Activated CD4-positive, alpha-beta T cell treated with anti-CD3 and anti-CD28 coated beads, Interleukin-2, amount 10 ng/mL, durations not matched to agents 7 days and 5 days (primary cell): Measurements from ENCODE around the gene SSH2. TPM values are rescaled to one million over a fixed set of nuclear protein-coding genes. Genes with fewer than 3 reads are reported as not detected.
"Not testable (repeated sequence)": the region's sequence is repeated elsewhere in the genome, so short reads cannot be mapped to it uniquely, and the experiment has no call there.

ENCODE experiments used
- CTCF ChIA-PET: fragments of 350-600 bp; sonication (Branson Sonifier 250); formaldehyde crosslinking; loops from one replicate; lab custom pipeline; 2021; ENCODE audit warnings: antibody characterized with exemption; lab: Charles Lee
- POLR2A ChIA-PET: fragments of 350-600 bp; sonication (Branson Sonifier 250); formaldehyde crosslinking; loops from one replicate; lab custom pipeline; 2021; ENCODE audit warnings: antibody characterized with exemption; lab: Charles Lee
- DNase-seq: peaks from one replicate; pipeline ENCODE4 v3.0.0-alpha.2; 2020
- H3K27ac Mint-ChIP-seq: one replicate; pipeline ENCODE4 v1.8.0; 2021; ENCODE audit warnings: mild to moderate bottlenecking, moderate library complexity, mixed read lengths
- H3K27me3 Mint-ChIP-seq: one replicate; pipeline ENCODE4 v1.8.0; 2021; ENCODE audit warnings: mixed read lengths
- H3K36me3 Mint-ChIP-seq: one replicate; pipeline ENCODE4 v1.8.0; 2021; ENCODE audit warnings: low read depth, mixed read lengths
- H3K4me1 Mint-ChIP-seq: one replicate; pipeline ENCODE4 v1.8.0; 2021; ENCODE audit warnings: mixed read lengths
- H3K4me3 Mint-ChIP-seq: one replicate; pipeline ENCODE4 v1.8.0; 2021; ENCODE audit warnings: mild to moderate bottlenecking, moderate library complexity, mixed read lengths
- H3K9me3 Mint-ChIP-seq: one replicate; pipeline ENCODE4 v1.8.0; 2021; ENCODE audit warnings: mixed read lengths
- total RNA-seq, 2 experiments: library from RNA; stranded (reverse); gene quantifications; one replicate each; pipeline ENCODE4 v1.2.3, GENCODE V29; 2021

The SSH2 gene
- total RNA-seq, 2 experiments from 2014 or later, result 72.5 to 74.2 TPM

DNA sequence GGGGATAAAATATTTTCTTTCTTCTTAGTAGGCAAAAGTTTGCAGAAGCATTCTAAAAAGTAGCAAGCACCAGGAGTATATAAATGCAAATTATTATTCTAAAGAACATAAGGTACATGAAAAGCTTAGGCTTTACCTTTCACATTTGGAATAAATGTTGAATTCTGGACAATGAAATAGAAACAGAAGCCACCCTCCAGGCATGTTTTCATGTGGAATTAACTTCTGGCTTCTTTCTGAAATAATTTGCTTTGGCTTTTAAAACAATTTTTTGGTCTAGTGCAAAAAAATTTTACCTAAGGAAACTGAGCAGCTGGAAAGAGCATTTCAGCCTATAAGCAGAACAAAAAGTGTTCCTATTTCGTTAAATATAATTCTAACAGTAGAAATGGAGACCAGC, 197.8 kb downstream of the SSH2 start:
- POLR2A ChIA-PET, result interaction anchor here (0.6 kb wide), 1 partner anchor 29 kb away, joined by 3 read pairs; no protein-coding TSS in a partner anchor
- Mint-ChIP-seq H3K27ac (no peak overlapping the region), H3K4me3 (no peak overlapping the region), H3K9me3 (peaks cover 9% of the 10 kb centered on the region), H3K36me3 (peaks cover 31% of the 10 kb centered on the region), H3K27me3 (no peaks in the 10 kb centered on the region), H3K4me1 (peaks cover 32% of the 10 kb centered on the region)
- CTCF ChIA-PET, result interaction anchor here (1.8 kb wide), 1 partner anchor 15 kb away, joined by 6 read pairs; no protein-coding TSS in a partner anchor
- no peak for DNase-seq

DNA sequence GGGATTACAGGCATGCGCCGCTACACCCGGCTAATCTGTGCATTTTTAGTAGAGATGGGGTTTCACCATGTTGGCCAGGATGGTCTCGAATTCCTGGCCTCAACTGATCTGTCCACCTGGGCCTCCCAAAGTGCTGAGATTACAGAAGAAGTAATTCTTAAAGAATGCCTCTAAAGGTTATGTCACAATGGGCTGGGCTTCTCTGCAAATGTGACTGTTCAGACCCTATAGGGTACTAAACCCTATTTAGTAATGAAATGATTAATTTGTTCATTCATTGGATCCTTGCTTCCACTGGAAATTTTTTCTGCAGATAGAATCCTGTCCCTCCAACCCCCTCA, 198.5 kb downstream of the SSH2 start:
- peaks cover 9% of the 10 kb centered on the region for H3K9me3 Mint-ChIP-seq
- peaks cover 31% of the 10 kb centered on the region for H3K36me3 Mint-ChIP-seq
- no peaks in the 10 kb centered on the region for H3K27me3 Mint-ChIP-seq
- no peak overlapping the region for H3K27ac Mint-ChIP-seq
- POLR2A ChIA-PET, result no interaction called here
- CTCF ChIA-PET, result no interaction called here
- H3K4me1 Mint-ChIP-seq, result peaks cover 39% of the 10 kb centered on the region
- H3K4me3 Mint-ChIP-seq, result no peak overlapping the region
- DNase-seq, result no peak

DNA sequence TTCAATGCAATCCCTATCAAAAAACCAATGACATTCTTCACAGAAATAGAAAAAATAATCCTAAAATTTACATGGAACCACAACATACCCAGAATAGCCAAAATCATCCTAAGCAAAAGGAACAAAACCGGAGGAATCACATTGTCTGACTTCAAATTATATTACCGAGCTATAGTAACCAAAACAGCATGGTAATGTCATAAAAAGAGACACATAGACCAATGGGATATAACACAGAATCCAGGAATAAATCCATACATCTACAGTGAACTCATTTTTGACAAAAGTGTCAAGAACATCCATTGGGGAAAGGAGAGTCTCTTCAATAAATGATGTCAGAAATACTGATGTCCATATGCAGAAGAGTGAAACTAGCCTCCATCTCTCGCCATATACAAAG, 201.5 kb downstream of the SSH2 start:
- H3K27ac Mint-ChIP-seq, result no peak overlapping the region
- ChIA-PET CTCF (interaction anchor here (1.0 to 1.1 kb wide), 2 partner anchors 89 to 549 kb away, joined by 3 read pairs; partner anchors contain the start of gene MYO18A), POLR2A (no interaction called here)
- H3K9me3 Mint-ChIP-seq, result peaks cover 9% of the 10 kb centered on the region
- no peak for DNase-seq
- peaks cover 32% of the 10 kb centered on the region for H3K36me3 Mint-ChIP-seq
- H3K27me3 Mint-ChIP-seq, result no peaks in the 10 kb centered on the region
- peaks cover 56% of the 10 kb centered on the region for H3K4me1 Mint-ChIP-seq
- H3K4me3 Mint-ChIP-seq, result no peak overlapping the region

DNA sequence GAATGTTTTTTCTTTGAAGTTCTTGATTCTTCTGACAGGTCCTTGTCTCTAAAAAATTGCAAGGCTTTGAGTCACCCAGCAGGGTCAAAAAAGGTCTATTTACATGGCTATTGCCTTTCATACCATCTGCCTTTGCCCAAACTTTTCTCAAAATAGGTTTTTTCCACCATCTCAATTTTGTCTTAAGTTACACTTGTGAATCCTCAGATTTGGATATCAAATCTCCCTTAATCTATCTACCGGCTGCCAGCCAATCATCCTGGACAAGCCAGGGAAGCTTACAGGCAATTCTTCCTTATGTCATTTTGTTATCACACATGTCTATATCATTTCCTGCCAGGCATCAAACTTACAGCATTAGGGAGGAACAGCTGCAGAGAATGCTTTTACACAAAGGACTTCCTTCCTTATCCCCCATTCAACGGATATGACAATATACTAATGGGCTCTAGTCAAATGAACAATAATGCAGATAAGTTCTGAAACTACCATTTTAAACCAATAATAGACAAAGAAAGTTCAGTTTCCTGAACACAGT, 203.2 kb downstream of the SSH2 start:
- Mint-ChIP-seq H3K36me3 (peaks cover 32% of the 10 kb centered on the region), H3K27me3 (no peaks in the 10 kb centered on the region), H3K4me1 (peaks cover 66% of the 10 kb centered on the region), H3K27ac (peak overlapping the region; percentile 72), H3K9me3 (peaks cover 9% of the 10 kb centered on the region), H3K4me3 (no peak overlapping the region)
- CTCF ChIA-PET, result interaction anchor here (0.6 to 1.0 kb wide), 3 partner anchors 15 to 436 kb away, joined by 3 read pairs; no protein-coding TSS in a partner anchor
- POLR2A ChIA-PET, result no interaction called here
- no peak for DNase-seq

DNA sequence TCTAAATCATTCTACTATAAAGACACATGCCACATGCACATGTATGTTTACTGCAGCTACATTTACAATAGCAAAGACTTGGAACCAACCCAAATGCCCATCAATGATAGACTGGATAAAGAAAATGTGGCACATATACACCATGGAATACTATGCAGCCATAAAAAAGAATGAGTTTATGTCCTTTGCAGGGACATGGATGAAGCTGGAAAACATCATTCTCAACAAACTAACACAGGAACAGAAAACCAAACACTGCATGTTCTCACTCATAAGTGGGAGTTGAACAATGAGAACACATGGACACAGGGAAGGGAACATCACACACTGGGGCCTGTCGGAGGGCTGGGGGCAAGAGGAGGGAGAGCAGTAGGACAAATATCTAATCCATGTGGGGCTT, 204.6 kb downstream of the SSH2 start:
- POLR2A ChIA-PET, CTCF ChIA-PET, DNase-seq, H3K27me3 Mint-ChIP-seq, H3K4me3 Mint-ChIP-seq, H3K9me3 Mint-ChIP-seq: not testable (repeated sequence)
- Mint-ChIP-seq H3K27ac (peak overlapping the region; percentile 32), H3K4me1 (peaks cover 73% of the 10 kb centered on the region), H3K36me3 (peaks cover 42% of the 10 kb centered on the region)

DNA sequence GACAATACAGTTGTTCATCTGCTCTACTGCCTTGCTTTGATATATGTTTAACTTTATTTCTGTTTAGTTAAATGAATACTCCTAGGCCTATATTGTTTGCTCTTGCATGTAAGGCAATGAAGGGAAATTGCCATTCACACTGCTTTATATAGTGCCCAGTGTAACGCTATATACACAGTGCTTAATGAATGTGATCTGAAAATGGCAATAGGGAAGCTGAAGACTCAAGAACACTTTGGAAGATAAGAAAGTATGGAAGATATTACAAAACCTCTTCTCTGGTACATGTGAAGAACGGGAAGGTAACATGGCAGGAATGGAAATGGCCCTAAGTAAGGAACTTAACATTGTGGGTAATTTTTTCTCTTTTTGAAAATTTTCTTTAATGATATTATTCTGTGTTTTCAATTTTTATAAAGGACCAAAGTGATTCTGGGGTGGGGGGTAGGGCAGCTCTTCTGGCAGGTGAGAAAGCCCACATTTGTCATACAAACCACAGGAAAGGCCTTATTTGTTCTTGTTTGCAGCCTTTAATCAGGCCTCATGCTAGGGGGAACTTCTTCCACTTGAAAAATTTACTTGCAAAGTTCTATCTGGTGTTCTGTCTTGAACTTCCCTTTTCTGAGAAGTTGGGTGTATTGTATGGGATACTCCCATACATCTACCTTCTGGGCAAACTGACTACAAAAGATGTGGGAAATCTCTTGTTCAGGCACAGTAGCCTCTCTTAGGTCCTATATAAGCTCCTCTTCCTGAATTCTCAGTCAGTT, 206.6 kb downstream of the SSH2 start:
- H3K27me3 Mint-ChIP-seq, result no peaks in the 10 kb centered on the region
- ChIA-PET CTCF (interaction anchor here (0.5 to 2.0 kb wide), 9 partner anchors 9 to 523 kb away, joined by 3 to 7 read pairs (median 4); no protein-coding TSS in a partner anchor), POLR2A (interaction anchor here (0.7 kb wide), 2 partner anchors 24 to 1670 kb away, joined by 3 to 4 read pairs; no protein-coding TSS in a partner anchor)
- peak overlapping the region; percentile 1 for H3K4me3 Mint-ChIP-seq
- peaks cover 65% of the 10 kb centered on the region for H3K4me1 Mint-ChIP-seq
- DNase-seq, result no peak
- H3K9me3 Mint-ChIP-seq, result peaks cover 5% of the 10 kb centered on the region
- peak overlapping the region; percentile 62 for H3K27ac Mint-ChIP-seq
- H3K36me3 Mint-ChIP-seq, result peaks cover 40% of the 10 kb centered on the region

DNA sequence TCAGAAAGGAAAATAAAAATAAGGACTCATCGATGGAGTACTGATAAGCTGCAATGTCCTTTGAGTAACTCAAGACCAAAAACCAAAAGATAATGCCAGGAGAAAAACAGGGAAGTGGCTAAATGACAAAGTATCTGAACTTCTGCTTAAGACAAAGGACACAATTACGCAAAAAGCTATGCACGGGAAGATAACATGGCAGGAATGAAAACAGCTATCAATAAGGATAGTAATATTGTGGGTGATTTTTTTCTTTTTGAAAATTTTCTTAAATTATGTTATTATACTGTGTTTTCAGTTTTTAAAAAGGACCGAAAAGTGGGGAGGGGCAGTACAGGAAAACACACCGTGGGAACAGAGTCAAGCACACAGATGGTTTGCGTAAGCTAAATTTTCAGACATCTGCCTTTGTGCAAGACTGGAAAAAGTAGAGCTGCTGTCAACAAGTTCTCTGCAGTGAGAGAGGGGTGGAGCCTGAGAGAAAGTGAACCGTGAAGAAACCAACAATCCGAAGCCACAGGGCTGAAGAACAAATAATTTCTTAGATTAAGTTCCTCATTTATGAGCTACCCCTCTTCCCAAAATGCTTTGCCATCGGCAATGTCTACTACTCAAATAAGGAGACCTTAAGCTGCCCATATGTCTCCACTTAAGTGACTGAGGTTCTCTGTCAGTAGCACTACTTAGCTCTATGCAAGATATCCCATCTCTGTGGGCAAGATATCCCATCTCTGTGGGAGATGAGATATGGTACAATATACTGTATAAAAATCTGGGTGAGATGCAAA, 207.4 kb downstream of the SSH2 start:
- H3K4me1 Mint-ChIP-seq, result peaks cover 60% of the 10 kb centered on the region
- H3K36me3 Mint-ChIP-seq, result peaks cover 39% of the 10 kb centered on the region
- H3K4me3 Mint-ChIP-seq, result peak overlapping the region; percentile 10
- ChIA-PET POLR2A (interaction anchor here (0.6 to 0.7 kb wide), 3 partner anchors 25 to 1670 kb away, joined by 3 to 4 read pairs (median 3); no protein-coding TSS in a partner anchor), CTCF (interaction anchor here (0.5 to 2.0 kb wide), 8 partner anchors 8 to 105 kb away, joined by 3 to 7 read pairs (median 4); no protein-coding TSS in a partner anchor)
- H3K27me3 Mint-ChIP-seq, result no peaks in the 10 kb centered on the region
- H3K9me3 Mint-ChIP-seq, result no peaks in the 10 kb centered on the region
- H3K27ac Mint-ChIP-seq, result peak overlapping the region; percentile 62
- peak; percentile 47 for DNase-seq

DNA sequence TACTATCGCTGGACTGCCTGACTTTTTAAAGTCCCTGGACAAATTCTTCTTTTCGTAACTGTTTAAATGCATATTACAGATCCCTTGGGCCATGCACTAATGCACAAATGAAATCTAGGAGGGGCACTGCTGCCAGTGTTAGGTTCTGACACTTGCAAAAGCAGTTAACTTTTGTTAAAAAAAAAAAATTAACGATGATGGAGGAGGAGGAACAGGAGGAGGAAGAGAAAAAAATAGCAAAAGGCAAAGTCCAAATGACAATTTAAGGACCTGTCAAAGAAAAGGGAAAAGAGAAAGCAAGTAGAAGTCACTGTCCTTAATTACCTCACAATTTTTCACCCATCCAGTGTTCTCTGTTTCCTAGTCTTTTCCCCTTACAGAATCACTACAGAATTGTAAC, 209.5 kb downstream of the SSH2 start:
- Mint-ChIP-seq H3K4me3 (no peak overlapping the region), H3K27me3 (no peaks in the 10 kb centered on the region), H3K36me3 (peaks cover 53% of the 10 kb centered on the region), H3K27ac (no peak overlapping the region), H3K4me1 (peaks cover 45% of the 10 kb centered on the region), H3K9me3 (no peaks in the 10 kb centered on the region)
- CTCF ChIA-PET, result interaction anchor here (1.0 kb wide), 1 partner anchor 29 kb away, joined by 3 read pairs; no protein-coding TSS in a partner anchor
- DNase-seq, result no peak
- POLR2A ChIA-PET, result no interaction called here

DNA sequence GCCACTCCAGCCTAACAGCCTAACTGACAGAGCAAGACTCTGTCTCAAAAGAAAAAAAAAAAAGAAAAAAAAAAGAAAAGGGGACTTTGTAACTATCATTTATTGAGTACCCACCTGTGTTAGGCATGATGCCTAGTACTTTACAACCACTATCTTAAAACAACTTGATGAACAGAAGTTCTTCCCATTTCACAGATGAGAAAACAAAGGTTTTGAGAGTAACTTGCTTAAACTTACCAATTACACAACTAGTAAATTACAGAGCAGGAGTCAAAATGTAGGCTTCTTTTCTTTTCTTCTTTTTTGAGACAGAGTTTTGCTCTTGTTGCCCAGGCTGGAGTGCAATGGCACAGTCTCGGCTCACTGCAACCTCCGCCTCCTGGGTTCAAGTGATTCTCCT, 210.6 kb downstream of the SSH2 start:
- no peaks in the 10 kb centered on the region for H3K9me3 Mint-ChIP-seq
- DNase-seq, result no peak
- H3K27me3 Mint-ChIP-seq, result no peaks in the 10 kb centered on the region
- H3K27ac Mint-ChIP-seq, result no peak overlapping the region
- H3K4me3 Mint-ChIP-seq, result no peak overlapping the region
- peaks cover 46% of the 10 kb centered on the region for H3K4me1 Mint-ChIP-seq
- CTCF ChIA-PET, result no interaction called here
- POLR2A ChIA-PET, result no interaction called here
- H3K36me3 Mint-ChIP-seq, result peaks cover 53% of the 10 kb centered on the region

DNA sequence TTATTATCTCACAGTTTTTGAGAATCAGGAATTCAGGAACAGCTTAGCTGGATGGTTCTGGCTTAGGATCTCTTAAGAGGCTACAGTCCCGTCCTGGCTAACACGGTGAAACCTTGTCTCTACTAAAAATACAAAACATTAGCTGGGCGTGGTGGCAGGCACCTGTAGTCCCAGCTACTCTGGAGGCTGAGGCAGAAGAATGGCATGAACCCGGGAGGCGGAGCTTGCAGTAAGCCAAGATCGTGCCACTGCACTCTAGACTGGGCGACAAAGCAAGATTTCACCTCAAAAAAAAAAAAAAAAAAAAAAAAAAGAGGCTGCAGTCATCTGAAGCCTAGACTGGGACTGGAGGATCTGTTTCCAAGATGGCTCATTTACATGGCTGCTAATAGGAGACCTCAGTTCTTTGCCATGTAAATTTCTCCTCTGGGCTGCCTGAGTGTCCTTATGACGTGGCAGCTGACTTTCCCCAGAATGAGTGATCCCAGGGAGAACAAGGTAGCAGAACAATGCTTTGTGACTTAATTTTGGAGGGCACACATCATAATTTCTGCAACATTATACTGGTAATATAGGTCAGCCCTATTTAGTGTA, 211.5 kb downstream of the SSH2 start:
- no peaks in the 10 kb centered on the region for H3K27me3 Mint-ChIP-seq
- CTCF ChIA-PET, result interaction anchor here (0.6 to 1.7 kb wide), 2 partner anchors 23 to 101 kb away, joined by 3 to 5 read pairs; no protein-coding TSS in a partner anchor
- H3K4me1 Mint-ChIP-seq, result peaks cover 48% of the 10 kb centered on the region
- H3K4me3 Mint-ChIP-seq, result no peak overlapping the region
- DNase-seq, result no peak
- H3K27ac Mint-ChIP-seq, result no peak overlapping the region
- peaks cover 56% of the 10 kb centered on the region for H3K36me3 Mint-ChIP-seq
- no peaks in the 10 kb centered on the region for H3K9me3 Mint-ChIP-seq
- POLR2A ChIA-PET, result no interaction called here

DNA sequence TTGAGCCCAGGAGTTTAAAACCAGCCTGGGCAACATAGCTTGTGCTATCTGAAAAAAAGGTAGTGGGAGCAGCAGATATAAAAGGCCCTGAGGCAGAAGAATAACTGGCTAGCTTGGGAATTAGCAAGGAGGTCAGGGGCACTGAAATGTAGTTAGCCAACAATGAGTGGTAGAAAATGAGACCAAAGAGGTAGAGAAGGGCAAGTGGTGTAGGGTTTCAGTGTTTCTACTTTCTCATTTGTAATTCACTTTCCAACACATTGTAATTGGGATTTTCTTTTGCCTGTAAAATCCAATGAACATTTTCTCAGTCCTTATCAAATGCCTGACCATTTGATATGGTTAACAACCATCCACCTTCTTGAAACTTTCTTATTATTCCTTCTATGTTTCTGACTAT, 212.2 kb downstream of the SSH2 start:
- DNase-seq, result no peak
- Mint-ChIP-seq H3K4me1 (peaks cover 44% of the 10 kb centered on the region), H3K4me3 (no peak overlapping the region), H3K27me3 (no peaks in the 10 kb centered on the region), H3K36me3 (peaks cover 57% of the 10 kb centered on the region), H3K9me3 (no peaks in the 10 kb centered on the region), H3K27ac (no peak overlapping the region)
- POLR2A ChIA-PET, result no interaction called here
- CTCF ChIA-PET, result interaction anchor here (0.7 to 1.7 kb wide), 3 partner anchors 15 to 362 kb away, joined by 3 to 6 read pairs (median 5); no protein-coding TSS in a partner anchor

DNA sequence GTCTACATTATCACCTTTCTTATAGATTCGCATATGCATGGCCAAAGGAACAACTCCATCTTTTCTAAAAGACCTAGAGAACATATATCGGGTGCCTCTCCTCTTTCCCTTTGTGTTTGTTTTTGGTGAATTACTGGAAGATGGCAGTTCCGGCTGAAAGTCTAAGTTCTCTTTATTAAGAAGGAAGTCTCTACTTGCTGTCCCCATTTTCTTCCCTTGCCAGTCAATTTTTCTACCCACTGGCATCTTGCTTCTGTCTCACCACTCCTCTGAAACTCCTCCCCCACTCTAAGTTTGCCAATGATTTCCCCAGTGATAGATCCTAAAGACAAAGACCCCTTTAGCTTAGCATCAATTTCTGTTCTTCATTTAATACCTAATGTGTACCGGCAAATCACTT, 213.5 kb downstream of the SSH2 start:
- ChIA-PET POLR2A (interaction anchor here (0.7 kb wide), 1 partner anchor 42 kb away, joined by 4 read pairs; no protein-coding TSS in a partner anchor), CTCF (no interaction called here)
- Mint-ChIP-seq H3K27ac (peak overlapping the region; percentile 17), H3K4me1 (peaks cover 32% of the 10 kb centered on the region), H3K36me3 (peaks cover 58% of the 10 kb centered on the region), H3K9me3 (no peaks in the 10 kb centered on the region), H3K4me3 (no peak overlapping the region), H3K27me3 (no peaks in the 10 kb centered on the region)
- no peak for DNase-seq
